AG09319 (cell line): ENCODE measurements around the gene CDCA5.

ENCODE experiments used
- DNase-seq: peaks from one replicate; pipeline ENCODE4 v3.0.0-alpha.2; 2010; ENCODE audit warnings: low read depth; ENCODE audit errors: extremely low read depth
- TF ChIP-seq, protein P1 (sequence below): IDR thresholded peaks from 2 replicates; pipeline ENCODE4 v1.5.1; 2011; ENCODE audit warnings: low read depth, mild to moderate bottlenecking, inconsistent platforms, low read length, moderate library complexity

The CDCA5 gene

DNA sequence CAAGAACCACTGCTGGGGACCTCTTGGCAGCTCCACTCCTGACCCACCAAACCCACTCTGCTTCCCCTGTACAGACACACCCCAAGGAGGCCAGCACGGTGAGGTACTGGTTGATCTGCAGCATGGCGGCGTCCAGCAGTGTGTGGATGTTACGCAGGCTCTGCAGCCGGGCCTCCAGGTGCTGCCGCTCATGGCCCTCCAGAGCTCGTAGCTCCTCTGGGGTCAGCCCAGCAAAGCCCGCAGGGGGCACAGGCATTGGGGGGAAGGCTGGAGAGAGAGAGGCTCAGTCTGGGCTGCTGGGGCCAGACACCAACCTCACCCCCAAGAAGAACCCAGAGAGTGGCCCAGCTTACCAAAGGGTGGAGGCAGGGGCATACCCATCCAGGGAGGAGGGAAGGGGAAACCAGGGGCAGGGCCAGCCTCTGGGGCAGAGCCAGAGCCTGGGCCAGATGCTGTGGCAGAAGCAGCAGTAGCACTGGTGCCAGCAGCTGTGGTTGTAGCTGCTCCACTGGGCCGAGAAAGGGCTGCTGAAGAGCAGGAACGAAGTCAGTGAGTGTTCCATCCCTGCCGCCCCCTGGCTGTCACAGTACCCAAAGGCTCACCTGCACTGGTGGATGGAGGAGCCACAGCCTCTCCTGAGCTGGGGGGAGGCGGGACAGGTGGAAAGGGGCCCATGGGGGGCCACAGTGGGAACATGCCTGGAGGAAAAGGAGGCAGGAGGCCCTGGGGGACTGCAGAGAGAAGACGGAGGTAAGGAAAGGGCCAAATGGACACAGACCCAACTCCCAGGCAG, 46.0 kb upstream of the CDCA5 start:
- TF ChIP-seq, protein P1, sequence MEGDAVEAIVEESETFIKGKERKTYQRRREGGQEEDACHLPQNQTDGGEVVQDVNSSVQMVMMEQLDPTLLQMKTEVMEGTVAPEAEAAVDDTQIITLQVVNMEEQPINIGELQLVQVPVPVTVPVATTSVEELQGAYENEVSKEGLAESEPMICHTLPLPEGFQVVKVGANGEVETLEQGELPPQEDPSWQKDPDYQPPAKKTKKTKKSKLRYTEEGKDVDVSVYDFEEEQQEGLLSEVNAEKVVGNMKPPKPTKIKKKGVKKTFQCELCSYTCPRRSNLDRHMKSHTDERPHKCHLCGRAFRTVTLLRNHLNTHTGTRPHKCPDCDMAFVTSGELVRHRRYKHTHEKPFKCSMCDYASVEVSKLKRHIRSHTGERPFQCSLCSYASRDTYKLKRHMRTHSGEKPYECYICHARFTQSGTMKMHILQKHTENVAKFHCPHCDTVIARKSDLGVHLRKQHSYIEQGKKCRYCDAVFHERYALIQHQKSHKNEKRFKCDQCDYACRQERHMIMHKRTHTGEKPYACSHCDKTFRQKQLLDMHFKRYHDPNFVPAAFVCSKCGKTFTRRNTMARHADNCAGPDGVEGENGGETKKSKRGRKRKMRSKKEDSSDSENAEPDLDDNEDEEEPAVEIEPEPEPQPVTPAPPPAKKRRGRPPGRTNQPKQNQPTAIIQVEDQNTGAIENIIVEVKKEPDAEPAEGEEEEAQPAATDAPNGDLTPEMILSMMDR: no peak
- DNase-seq: no peak

DNA sequence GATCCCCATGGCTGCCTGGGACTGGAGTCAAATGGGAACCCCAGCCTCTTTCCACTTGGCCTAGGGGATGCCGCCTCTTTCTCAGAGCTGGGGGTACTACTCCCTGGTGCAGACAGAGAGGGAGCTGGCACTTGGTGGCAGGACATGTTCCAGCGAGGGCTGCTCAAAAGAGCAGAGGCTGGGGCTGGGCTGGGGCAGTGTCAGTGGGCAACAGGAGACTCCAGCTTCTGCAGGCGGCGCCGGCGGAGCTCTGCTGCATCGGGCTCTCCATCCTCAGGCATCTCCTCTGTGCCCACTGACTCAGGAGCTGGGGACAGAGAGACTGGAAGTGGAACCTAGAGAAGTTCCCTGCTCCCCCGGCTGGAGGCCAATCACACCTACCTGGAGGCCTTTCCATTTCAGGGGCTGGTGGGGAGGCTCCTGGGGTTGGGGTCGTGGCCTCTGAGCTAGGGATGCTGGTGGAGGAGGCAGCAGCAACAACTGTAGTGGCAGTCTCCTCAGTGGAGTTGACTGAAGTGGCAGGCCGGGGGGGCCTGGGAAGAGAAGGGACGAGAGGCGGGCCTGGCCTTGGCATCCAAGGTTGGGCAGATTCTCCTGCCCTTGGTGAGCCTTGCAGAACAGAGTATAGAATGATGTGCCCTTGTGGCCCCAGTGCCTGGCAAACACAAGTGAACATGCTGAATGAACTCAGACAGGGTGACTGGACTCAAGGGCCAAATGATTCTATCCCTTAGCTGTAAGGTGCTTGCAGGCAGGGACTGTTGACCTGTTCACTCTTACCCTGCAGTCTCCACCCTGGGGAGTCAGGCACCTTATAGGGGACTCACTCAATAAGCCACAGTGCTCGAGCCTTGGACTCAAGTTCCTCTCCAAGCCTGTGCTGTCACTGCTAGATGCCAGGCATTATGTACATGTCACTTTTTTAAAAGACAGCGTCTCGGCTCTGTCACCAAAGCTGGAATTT, 44.6 kb upstream of the CDCA5 start:
- DNase-seq: no peak
- TF ChIP-seq, protein P1: no peak

DNA sequence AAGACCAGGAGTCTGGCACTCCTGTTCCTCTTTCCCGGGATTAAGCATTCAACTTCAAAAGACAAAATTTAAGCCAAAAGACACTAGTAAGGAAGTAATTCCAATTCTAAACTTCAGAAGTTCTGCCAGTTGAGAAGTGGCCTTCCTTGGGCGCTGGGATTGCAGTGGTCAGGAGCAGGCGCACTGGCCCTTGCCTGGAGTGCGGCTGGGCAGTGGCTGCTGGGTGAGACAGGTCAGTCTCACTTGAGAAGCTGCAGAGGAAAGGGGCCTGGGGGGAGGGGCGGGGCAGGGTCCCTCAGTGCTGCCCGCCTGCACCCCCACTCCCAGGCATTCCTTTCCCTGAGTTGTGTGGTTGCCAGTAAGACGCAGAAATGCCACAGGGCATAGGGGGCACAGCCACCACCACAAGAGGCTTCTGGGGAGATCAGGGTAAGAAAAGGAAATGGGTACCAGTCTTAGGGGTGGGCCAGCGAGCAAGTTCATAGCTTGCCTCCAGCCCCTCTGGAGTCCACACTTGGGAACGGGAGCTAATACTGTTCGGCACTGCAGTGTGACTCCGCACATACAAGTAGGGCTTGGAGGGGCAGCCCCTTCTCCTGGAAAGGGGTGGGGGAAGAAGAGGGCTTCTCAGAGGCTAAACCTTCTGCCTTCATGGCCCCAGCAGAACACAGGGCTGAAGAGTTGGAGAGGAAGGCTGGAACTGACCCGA, 43.8 kb upstream of the CDCA5 start:
- TF ChIP-seq, protein P1: no peak
- DNase-seq: no peak

DNA sequence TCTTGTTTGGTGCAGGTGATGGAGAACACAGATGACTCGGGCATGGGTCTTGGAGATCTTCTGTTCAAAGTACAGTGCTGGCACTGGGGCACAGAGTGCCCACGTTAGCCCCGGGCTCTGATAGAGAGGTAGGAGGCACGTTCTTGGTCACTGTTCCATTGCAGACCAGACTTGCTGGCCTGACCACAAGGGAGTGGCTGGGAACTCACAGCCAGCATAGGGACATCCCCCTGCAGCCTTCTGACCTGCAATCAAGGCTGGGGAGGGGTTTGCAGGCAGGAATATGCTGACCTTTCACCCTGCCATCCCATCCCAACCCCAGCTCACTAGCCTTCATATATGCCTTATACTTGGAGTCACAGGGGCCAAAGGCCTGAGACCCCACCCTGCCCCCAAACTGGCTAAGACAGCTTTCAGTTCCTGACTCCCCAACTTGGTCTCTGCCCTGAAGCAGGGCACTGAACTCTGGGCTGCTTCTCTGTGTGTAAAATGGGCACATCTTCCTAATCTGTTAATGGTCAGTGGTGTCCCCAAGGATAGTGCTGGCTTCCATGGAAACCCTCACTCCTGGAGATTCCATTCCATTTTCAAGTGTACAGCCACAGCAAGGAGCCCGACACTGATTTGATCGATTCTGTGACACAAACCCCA, 42.9 kb upstream of the CDCA5 start:
- TF ChIP-seq, protein P1: no peak
- no peak for DNase-seq

DNA sequence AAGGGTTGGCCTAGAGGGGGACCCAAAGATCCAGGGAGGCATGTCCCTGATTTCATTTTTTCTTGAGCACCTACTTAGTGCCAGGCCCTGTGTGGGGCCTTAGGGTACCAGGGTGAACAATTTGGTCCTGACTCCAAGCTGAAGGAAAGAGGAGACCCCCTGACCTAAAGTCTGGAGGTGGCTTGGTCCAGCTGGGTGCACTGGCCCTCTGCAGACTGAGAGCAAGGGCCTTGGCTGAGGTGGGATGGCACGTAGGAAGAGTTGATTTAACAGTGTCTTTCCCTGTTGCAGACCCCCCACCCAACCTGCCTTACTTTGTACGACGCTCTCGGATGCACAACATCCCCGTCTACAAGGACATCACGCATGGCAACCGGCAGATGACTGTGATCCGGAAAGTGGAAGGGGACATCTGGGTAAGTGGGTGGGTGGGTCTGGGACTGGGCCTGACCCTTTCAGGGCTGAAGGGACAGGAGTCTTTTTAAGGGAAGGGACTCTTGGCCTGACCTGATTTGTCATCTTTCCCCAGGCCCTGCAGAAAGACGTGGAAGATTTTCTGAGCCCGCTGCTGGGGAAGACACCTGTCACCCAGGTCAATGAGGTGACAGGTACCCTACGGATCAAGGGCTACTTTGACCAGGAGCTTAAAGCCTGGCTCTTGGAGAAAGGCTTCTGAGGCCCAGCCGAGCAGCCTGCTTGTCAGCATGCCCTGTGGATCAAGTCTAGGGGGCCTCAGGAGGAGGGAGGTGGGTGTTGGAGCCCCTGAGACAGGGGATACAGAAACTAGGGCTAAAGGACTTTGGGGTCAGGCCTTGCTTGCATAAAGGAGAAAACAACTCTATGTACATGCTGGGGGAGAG, 41.6 kb upstream of the CDCA5 start:
- no peak for DNase-seq
- TF ChIP-seq, protein P1: no peak

DNA sequence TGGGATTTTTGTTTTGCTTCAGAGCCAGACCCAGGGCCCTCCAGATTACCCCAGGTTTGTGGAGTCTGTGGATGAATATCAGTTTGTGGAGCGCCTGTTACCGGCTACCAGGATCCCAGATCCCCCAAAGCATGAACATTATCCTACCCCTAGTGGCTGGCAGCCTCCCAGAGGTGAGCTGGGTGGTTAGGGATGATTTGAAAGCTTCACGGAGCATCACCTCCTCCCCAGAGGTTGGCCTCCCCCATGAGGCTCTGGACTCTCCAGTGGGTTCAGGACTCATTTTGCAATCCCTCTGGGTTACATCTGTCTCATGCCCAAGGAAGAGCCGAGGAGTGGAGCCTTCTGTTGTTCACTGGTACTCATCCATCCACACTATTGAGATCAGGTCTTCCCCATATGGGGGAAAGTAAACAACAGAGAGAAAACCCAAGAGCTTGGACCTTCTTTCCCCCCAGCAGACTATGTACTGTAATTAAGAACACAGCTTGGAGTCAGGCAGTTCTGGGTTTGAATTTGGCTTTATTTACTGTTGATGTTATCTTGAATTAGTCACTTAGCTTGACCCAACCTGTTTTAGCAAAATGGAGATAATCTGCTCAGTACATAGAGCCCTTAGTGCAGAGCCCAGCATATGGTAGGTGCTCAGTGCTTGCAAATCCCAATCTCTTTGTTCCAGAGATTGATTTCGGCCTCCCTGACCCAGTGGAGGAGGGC, 40.8 kb upstream of the CDCA5 start:
- TF ChIP-seq, protein P1: no peak
- no peak for DNase-seq
